Heart right ventricle (tissue), 16 donors: ENCODE data around the gene MAGI2. TPM values are rescaled to one million over a fixed set of nuclear protein-coding genes. Genes with fewer than 3 reads are reported as not detected.

ENCODE experiments used
- ATAC-seq, 8 donors: fragments of 200-7000 bp; cut with Tn5 transposase; one replicate each; pipeline ENCODE4 v1.9.1; 2020; ENCODE audit warnings: mild to moderate bottlenecking in 8 of 8, moderate library complexity in 8 of 8, moderate number of reproducible peaks in 1 of 8
- DNase-seq, 2 donors: peaks; one replicate each; pipeline ENCODE4 v3.0.0-alpha.2; 2020
- H3K27ac ChIP-seq, 10 donors: fragments of 200-600 bp; sonication (generic) in 2 of 10; one replicate each; pipeline versions ENCODE4 v1.5.0 to v1.8.0; 2020 to 2022; ENCODE audit warnings: mild to moderate bottlenecking in 3 of 10
- H3K27me3 ChIP-seq, 7 donors: fragments of 200-600 bp; one replicate each; pipeline ENCODE4 v1.8.0; 2021 to 2022; ENCODE audit warnings: mild to moderate bottlenecking in 2 of 7
- H3K36me3 ChIP-seq, 9 donors: fragments of 200-600 bp; sonication (generic) in 1 of 9; one replicate each; pipeline versions ENCODE4 v1.5.0 to v1.8.0; 2020 to 2022; ENCODE audit warnings: mild to moderate bottlenecking in 2 of 9
- H3K4me1 ChIP-seq, 9 donors: fragments of 200-600 bp; sonication (generic) in 1 of 9; one replicate each; pipeline versions ENCODE4 v1.5.0 to v1.8.0; 2020 to 2022; ENCODE audit warnings: mild to moderate bottlenecking in 4 of 9
- H3K4me3 ChIP-seq, 10 donors: fragments of 200-600 bp; sonication (generic) in 2 of 10; one replicate each; pipeline versions ENCODE4 v1.5.0 to v1.8.0; 2020 to 2022; ENCODE audit warnings: mild to moderate bottlenecking in 7 of 10, moderate library complexity in 2 of 10
- H3K9me3 ChIP-seq, 11 donors: fragments of 200-600 bp in 10 of 11; sonication (generic) in 2 of 11; one replicate each; pipeline versions ENCODE4 v1.5.0 to v1.8.0; 2013 to 2022; ENCODE audit warnings: mild to moderate bottlenecking in 2 of 11, control low read depth in 1 of 11, moderate library complexity in 1 of 11
- WGBS, 2 donors: extraction: QIAGEN DNeasy Blood & Tissue Kit; methylation state at CpG; one replicate each; pipeline ENCODE4 v1.1.7; 2013; ENCODE audit warnings: inconsistent platforms in 1 of 2; 5-methylcytosine and 5-hydroxymethylcytosine counted together
- intact Hi-C, 10 donors: fragments of 100-400 bp; cut with DNase I; formaldehyde crosslinking; loops; one replicate each; pipeline versions ENCODE4 v1.11.1 to v1.14.2; 2022
- polyA plus RNA-seq, 2 donors: library from polyadenylated mRNA; stranded (reverse); fragments of 200-250 nt; gene quantifications; one replicate each; pipeline ENCODE4 v1.2.3, GENCODE V29; 2013
- total RNA-seq, 10 donors: library from RNA; stranded (reverse); fragmentation: NEBNext Ultra II Directional in 3 of 10; extraction: Animal tissue kit (Norgen Biotek cat#: 25700) in 3 of 10; gene quantifications; one replicate each; pipeline versions ENCODE4 v1.2.1 to v1.2.4, GENCODE V29; 2021 to 2023
- TF ChIP-seq, protein P1 (sequence below), 9 donors: fragments of 200-600 bp; sonication (generic) in 2 of 9; IDR thresholded peaks; one replicate each; pipeline versions ENCODE4 v1.5.0 to v1.8.0; 2021 to 2022; ENCODE audit warnings: antibody characterized with exemption in 9 of 9, mild to moderate bottlenecking in 5 of 9, moderate library complexity in 1 of 9
- donor health status: Arrhythmogenic right ventricular cardiomyopathy.
- donor health status: ischemic (EF 13 %, LVEDD 7.1; RV severe dilation, severe dysfunction).
- donor health status: healthy with polysubstance abuse.
- donor health status: DM: no; HTN: yes; CAD: no.
- donor health status: DM: no; HTN: no; CAD: no.
- donor health status: ischemic (EF 25% LVEDD 6.9; RV normal size, moderate dysfunction).
- donor health status: ischemic (EF 25% LVEDD 5.7; RV mildly dilated, moderate dysfunction).
- donor health status: healthy.
- donor health status: DM: yes; HTN: yes; CAD: no.
- donor health status: Ischemic cardiomyopathy.
- donor health status: ischemic (EF 35%, LVEDD 5.7; RV mildly dilated, moderate dysfunction).
- donor health status: nonischemic (EF 11% LVEDD 7.7; RV severe dilation, severe dysfunction).
- donor health status: DM: yes; HTN: yes; CAD: no.
- donor health status: PGD.
- donor health status: ischemic (EF 29% LVEDD 5.4; RV normal size, mild dysfunction).
- donor health status: nonischemic (EF 23%, LVEDD 6.1; RV moderate dilation, normal function).

The MAGI2 gene
- total and polyA plus RNA-seq, 12 donors = 0.83 to 6.0 (median 4.1) TPM

DNA sequence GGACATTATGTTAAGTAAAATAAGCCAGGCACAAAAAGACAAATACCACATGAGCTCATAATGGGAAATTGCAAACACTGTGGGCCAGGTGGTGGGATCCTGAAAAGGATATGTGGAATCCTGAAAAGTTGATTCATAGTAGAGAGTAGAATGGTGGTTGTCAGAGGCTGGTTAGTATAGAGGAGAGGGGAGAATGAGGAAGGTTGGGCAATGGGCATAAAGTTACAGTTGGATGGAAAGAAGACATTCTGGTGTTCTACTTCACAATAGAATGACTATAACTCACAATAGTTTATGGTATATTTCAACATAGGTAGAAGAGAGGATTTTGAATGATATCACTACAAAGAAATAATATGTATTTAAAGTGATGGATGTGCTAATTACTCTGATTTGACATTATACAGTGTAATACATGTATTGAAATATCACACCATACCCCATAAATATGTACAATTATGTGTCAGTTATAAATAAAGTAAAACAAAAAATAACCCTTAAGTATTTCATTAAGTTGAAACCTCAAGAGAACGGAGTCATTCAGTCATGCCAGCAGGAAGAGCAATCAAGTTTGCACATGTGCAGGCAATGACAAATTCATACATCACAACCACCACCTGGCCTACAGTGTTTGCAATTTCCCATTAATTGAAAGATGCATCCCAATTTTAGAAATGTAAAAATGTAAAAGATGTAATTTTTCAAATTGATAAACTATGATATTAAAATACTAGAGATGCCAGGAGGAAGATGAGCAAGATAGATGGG, 156.7 kb downstream of the MAGI2 start:
- H3K9me3 ChIP-seq = peaks cover 0 to 9% (median 0%) of the 10 kb centered on the region in 11 donors
- H3K36me3 ChIP-seq = no peaks in the 10 kb centered on the region
- H3K27me3 ChIP-seq = no peaks in the 10 kb centered on the region
- no peak overlapping the region for H3K27ac ChIP-seq
- intact Hi-C loops = loop anchor here in 4 of 10 donors (5.0 to 10.0 kb wide), 4 partner anchors 338 to 721 kb away; no protein-coding TSS in a partner anchor
- 74 to 77% methylated on average over 1 of the region's 1 CpG for WGBS, 2 donors
- no peak for DNase-seq
- no peak overlapping the region for H3K4me3 ChIP-seq
- no peak for ATAC-seq
- TF ChIP-seq, protein P1, sequence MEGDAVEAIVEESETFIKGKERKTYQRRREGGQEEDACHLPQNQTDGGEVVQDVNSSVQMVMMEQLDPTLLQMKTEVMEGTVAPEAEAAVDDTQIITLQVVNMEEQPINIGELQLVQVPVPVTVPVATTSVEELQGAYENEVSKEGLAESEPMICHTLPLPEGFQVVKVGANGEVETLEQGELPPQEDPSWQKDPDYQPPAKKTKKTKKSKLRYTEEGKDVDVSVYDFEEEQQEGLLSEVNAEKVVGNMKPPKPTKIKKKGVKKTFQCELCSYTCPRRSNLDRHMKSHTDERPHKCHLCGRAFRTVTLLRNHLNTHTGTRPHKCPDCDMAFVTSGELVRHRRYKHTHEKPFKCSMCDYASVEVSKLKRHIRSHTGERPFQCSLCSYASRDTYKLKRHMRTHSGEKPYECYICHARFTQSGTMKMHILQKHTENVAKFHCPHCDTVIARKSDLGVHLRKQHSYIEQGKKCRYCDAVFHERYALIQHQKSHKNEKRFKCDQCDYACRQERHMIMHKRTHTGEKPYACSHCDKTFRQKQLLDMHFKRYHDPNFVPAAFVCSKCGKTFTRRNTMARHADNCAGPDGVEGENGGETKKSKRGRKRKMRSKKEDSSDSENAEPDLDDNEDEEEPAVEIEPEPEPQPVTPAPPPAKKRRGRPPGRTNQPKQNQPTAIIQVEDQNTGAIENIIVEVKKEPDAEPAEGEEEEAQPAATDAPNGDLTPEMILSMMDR (IDR thresholded peaks at IDR 0.05) = no peak
- no peaks in the 10 kb centered on the region for H3K4me1 ChIP-seq

DNA sequence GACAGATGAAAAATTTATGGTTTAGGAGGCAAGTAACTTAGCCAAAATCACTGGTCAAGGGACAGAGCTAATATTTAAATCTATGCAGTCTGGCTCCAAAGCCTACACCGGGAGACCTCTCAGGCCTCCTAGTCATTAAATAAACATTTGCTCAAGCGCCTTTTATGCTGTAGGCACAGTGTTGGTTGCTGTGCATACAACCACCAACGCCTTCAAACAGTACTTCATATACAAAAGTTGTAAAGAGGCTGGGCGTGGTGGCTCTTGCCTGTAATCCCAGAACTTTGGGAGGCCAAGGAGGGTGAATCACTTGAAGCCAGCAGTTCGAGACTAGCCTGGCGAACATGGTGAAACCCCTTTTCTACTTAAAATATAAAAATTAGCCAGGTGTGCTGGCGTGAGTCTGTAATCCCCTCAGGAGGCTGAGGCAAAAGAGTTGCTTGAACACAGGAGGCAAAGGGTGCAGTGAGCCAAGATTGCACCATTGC, 159.8 kb downstream of the MAGI2 start:
- H3K9me3 ChIP-seq = no peaks in the 10 kb centered on the region
- H3K27ac ChIP-seq = no peak overlapping the region
- H3K27me3 ChIP-seq = no peaks in the 10 kb centered on the region
- no peak overlapping the region for H3K4me3 ChIP-seq
- intact Hi-C loops = loop anchor here in 3 of 10 donors (10.0 kb wide), 3 partner anchors 341 to 721 kb away; no protein-coding TSS in a partner anchor
- TF ChIP-seq, protein P1 (IDR thresholded peaks at IDR 0.05) = no peak
- WGBS, 2 donors = 88 to 90% methylated on average over 7 of the region's 7 CpGs
- no peak for DNase-seq
- H3K36me3 ChIP-seq = no peaks in the 10 kb centered on the region
- H3K4me1 ChIP-seq = no peaks in the 10 kb centered on the region
- no peak for ATAC-seq

DNA sequence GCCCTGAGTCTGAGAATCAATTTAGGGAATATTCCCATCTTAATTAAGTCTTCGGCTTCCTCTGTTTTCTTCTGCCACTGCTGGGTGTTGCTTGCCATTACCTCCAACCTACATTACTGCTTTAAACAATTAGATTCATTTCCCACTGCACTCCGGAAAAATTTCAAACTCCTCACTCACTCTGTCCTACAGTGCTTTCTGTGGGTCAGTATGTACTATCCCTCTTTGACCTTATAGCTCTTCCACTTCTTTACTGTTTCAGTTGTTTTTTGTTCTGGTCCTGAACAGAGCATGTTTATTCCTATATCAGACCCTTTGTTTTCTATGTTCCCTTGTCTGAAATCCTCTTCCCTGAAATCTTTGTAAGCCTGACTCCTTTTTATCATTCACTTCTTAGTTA, 160.6 kb downstream of the MAGI2 start:
- Histone ChIP-seq H3K27me3 (no peaks in the 10 kb centered on the region), H3K27ac (no peak overlapping the region), H3K36me3 (no peaks in the 10 kb centered on the region), H3K4me1 (no peaks in the 10 kb centered on the region), H3K4me3 (no peak overlapping the region), H3K9me3 (no peaks in the 10 kb centered on the region)
- DNase-seq (no peak), ATAC-seq (no peak)
- TF ChIP-seq, protein P1 (IDR thresholded peaks at IDR 0.05) = no peak
- WGBS, 2 donors = 86 to 92% methylated on average over 2 of the region's 2 CpGs
- intact Hi-C loops = loop anchor here in 3 of 10 donors (10.0 kb wide), 3 partner anchors 342 to 722 kb away; no protein-coding TSS in a partner anchor

DNA sequence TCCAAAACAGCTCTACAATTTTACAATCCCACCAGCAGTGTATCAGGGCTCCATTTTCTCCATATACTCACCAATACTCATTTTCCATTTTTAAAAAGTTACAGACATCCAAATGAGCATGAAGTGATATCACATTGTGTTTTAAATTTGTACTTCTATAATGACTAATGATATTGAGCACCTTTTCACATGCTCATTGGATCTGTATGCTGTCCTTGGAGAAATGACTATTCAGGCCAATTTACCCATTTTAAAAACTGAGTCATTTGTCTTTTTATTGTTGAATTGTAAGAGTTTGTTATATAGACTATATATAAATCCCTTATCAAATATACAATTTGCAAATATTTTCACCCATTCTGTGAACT, 162.0 kb downstream of the MAGI2 start:
- Histone ChIP-seq H3K9me3 (no peaks in the 10 kb centered on the region), H3K4me3 (no peak overlapping the region), H3K27ac (no peak overlapping the region), H3K36me3 (no peaks in the 10 kb centered on the region), H3K4me1 (no peaks in the 10 kb centered on the region), H3K27me3 (no peaks in the 10 kb centered on the region)
- no peak for ATAC-seq
- DNase-seq = no peak
- intact Hi-C loops = loop anchor here in 3 of 10 donors (10.0 kb wide), 3 partner anchors 343 to 723 kb away; no protein-coding TSS in a partner anchor
- TF ChIP-seq, protein P1 (IDR thresholded peaks at IDR 0.05) = no peak
